Vagina (tissue), 2 donors: Measurements from ENCODE around the gene PAMR1.

Experiments
- POLR2AphosphoS5 ChIP-seq, 2 donors: sonication (generic); formaldehyde crosslinking; IDR thresholded peaks; one replicate each; pipeline ENCODE4 v1.9.0; 2017; ENCODE audit warnings: antibody characterized with exemption in 2 of 2, mild to moderate bottlenecking in 2 of 2, low read depth in 1 of 2; ENCODE audit not compliant: insufficient read depth in 1 of 2
- TF ChIP-seq, protein P1 (sequence below), 3 experiments: fragments of 450-650 bp in 2 of 3; fragments of 200-600 bp in 1 of 3; sonication (generic) in 1 of 3; IDR thresholded peaks; one replicate each; pipeline ENCODE4 v1.5.1; 2017 to 2019; ENCODE audit warnings: antibody characterized with exemption in 3 of 3, mild to moderate bottlenecking in 2 of 3, moderate library complexity in 2 of 3

DNA sequence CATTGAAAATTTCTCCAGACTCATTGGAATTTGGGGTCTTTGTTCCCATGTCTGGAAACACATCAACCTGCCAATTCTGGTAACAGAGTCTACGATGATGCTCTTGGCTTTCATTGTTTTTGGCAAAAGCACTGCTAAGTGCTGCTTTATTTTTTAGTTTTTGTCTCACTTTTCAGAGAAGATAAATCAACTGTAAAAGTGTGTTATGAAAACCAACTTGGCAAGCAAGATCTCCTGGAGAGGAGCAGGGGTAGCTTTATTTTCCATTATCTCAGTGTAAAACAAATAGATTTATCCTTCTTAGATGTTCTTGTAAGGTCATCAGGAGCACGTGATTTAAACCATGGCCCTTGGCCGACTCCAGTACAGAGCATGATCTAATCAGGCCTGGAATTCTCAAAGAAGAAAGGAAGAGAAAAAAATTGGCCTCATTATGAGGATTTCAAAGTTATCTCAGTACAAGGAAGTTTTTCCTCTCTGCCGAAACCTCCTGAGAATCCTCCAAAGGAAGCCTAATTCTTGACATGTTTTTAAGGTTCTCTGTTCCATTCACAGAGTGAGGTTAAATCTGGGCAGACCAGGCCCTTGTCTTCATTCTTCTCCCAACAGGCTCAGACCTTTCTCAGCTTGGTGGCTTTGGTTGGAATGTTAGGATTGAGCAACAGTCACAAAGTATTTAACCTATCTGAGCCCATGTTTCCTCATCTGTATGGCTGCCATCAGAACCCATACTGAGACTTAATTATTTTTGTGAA, 16.4 kb upstream of the PAMR1 start:
- TF ChIP-seq, protein P1, sequence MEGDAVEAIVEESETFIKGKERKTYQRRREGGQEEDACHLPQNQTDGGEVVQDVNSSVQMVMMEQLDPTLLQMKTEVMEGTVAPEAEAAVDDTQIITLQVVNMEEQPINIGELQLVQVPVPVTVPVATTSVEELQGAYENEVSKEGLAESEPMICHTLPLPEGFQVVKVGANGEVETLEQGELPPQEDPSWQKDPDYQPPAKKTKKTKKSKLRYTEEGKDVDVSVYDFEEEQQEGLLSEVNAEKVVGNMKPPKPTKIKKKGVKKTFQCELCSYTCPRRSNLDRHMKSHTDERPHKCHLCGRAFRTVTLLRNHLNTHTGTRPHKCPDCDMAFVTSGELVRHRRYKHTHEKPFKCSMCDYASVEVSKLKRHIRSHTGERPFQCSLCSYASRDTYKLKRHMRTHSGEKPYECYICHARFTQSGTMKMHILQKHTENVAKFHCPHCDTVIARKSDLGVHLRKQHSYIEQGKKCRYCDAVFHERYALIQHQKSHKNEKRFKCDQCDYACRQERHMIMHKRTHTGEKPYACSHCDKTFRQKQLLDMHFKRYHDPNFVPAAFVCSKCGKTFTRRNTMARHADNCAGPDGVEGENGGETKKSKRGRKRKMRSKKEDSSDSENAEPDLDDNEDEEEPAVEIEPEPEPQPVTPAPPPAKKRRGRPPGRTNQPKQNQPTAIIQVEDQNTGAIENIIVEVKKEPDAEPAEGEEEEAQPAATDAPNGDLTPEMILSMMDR (IDR thresholded peaks at IDR 0.05), result no peak
- TF ChIP-seq POLR2AphosphoS5 (IDR thresholded peaks at IDR 0.05; ENCODE audit: insufficient read depth in 1 of 2, low read depth in 1 of 2), result no peak
